SU-DHL-6 (cell line): Measurements from ENCODE around the gene BTBD2.

Experiments
- EZH2phosphoT487 ChIP-seq: fragments of 200-600 bp; sonication (generic), shearing (Covaris generic); conservative IDR thresholded peaks from 2 replicates; pipeline ENCODE4 v1.6.1; 2018; ENCODE audit warnings: mild to moderate bottlenecking, antibody characterized with exemption, low read length, moderate library complexity, mixed read lengths
- TF ChIP-seq, protein P1 (sequence below): fragments of 200-600 bp; sonication (generic); IDR thresholded peaks from one replicate; pipeline ENCODE4 v1.5.1; 2017; ENCODE audit warnings: antibody characterized with exemption, mild to moderate bottlenecking, low read length, moderate library complexity; ENCODE audit not compliant: insufficient read depth, poor library complexity, severe bottlenecking

DNA sequence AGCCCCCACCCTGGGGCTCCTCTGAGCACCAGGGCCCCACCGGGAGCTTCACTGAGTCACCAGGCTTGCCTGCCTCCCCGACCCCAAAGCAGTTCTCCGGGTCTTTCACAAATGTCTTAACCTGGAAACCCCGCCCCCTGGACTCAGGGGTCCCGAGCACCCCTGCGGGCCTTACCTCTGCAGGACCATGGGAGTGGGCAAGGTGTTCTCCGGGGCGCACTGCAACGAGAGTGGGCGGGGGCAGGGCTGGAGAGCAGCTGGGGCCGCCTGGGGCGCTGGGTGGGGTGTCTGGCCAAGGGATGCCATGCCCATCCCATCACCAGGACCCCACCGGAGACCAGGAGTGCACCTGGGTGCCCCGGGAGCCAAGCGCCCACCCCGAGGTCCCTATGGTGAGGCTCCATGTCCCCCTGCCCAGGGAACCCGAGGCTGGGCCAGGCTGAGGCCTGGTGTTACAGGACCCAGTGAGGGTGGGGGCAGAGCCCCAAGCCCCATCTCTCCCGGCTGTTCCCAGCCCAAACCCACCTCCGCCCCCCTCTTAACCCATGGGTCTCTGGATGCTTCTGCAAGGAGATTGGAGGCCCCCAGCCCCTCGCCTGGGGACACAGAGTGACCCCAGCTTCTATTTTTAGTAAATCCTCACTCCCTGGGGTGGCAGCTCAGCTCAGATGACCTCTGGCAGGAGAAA, 24.6 kb upstream of the BTBD2 start:
- TF ChIP-seq, protein P1, sequence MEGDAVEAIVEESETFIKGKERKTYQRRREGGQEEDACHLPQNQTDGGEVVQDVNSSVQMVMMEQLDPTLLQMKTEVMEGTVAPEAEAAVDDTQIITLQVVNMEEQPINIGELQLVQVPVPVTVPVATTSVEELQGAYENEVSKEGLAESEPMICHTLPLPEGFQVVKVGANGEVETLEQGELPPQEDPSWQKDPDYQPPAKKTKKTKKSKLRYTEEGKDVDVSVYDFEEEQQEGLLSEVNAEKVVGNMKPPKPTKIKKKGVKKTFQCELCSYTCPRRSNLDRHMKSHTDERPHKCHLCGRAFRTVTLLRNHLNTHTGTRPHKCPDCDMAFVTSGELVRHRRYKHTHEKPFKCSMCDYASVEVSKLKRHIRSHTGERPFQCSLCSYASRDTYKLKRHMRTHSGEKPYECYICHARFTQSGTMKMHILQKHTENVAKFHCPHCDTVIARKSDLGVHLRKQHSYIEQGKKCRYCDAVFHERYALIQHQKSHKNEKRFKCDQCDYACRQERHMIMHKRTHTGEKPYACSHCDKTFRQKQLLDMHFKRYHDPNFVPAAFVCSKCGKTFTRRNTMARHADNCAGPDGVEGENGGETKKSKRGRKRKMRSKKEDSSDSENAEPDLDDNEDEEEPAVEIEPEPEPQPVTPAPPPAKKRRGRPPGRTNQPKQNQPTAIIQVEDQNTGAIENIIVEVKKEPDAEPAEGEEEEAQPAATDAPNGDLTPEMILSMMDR: no peak
- TF ChIP-seq EZH2phosphoT487: no peak
